NB4 (cell line): ENCODE data around the gene HSPBP1.

Experiments
- DNase-seq: peaks from one replicate; pipeline ENCODE4 v3.0.0; 2010; ENCODE audit warnings: low read depth
- H3K4me3 ChIP-seq: one replicate; pipeline ENCODE4 v1.5.1; 2011; ENCODE audit warnings: mild to moderate bottlenecking, low read depth, low read length, moderate library complexity
- MYC ChIP-seq: IDR thresholded peaks from 2 replicates; pipeline ENCODE4 v1.6.1; 2011; ENCODE audit warnings: low read depth, low read length
- POLR2A ChIP-seq: IDR thresholded peaks from 2 replicates; pipeline ENCODE4 v1.6.1; 2011; ENCODE audit warnings: mild to moderate bottlenecking; ENCODE audit not compliant: insufficient read length; ENCODE audit errors: extremely low read depth
- TF ChIP-seq, protein P1 (sequence below): IDR thresholded peaks from 2 replicates; pipeline ENCODE4 v1.6.1; 2011; ENCODE audit warnings: low read depth, low read length
- TF ChIP-seq, protein P2 (sequence below): IDR thresholded peaks from one replicate; pipeline ENCODE4 v1.5.1; 2012; ENCODE audit warnings: low read depth, low read length

The HSPBP1 gene

DNA sequence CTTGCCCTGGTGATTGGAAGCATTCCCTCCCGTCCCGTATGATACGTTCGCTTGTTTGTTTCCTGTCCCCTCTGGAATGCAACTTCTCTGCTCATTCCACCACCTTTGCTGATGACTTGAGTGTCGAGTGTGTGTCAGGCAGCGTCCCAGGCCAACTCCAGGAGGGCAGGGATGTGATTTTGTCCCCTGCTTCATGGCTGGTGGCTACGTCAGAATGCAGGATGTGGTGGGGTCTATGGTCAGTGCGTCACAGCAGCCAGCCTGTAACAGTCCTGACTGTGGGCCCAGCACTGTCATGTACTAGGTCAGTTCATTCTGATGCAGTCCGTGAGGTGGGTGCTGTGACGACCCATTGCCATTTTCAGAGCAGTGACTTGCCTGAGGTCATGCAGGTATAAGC lies 20.1 kb upstream of the HSPBP1 start:
- DNase-seq = no peak
- no peak overlapping the region for H3K4me3 ChIP-seq
- TF ChIP-seq, protein P1, sequence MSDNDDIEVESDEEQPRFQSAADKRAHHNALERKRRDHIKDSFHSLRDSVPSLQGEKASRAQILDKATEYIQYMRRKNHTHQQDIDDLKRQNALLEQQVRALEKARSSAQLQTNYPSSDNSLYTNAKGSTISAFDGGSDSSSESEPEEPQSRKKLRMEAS = no peak
- TF ChIP-seq, protein P2, sequence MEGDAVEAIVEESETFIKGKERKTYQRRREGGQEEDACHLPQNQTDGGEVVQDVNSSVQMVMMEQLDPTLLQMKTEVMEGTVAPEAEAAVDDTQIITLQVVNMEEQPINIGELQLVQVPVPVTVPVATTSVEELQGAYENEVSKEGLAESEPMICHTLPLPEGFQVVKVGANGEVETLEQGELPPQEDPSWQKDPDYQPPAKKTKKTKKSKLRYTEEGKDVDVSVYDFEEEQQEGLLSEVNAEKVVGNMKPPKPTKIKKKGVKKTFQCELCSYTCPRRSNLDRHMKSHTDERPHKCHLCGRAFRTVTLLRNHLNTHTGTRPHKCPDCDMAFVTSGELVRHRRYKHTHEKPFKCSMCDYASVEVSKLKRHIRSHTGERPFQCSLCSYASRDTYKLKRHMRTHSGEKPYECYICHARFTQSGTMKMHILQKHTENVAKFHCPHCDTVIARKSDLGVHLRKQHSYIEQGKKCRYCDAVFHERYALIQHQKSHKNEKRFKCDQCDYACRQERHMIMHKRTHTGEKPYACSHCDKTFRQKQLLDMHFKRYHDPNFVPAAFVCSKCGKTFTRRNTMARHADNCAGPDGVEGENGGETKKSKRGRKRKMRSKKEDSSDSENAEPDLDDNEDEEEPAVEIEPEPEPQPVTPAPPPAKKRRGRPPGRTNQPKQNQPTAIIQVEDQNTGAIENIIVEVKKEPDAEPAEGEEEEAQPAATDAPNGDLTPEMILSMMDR = no peak
- TF ChIP-seq POLR2A (no peak), MYC (no peak)

DNA sequence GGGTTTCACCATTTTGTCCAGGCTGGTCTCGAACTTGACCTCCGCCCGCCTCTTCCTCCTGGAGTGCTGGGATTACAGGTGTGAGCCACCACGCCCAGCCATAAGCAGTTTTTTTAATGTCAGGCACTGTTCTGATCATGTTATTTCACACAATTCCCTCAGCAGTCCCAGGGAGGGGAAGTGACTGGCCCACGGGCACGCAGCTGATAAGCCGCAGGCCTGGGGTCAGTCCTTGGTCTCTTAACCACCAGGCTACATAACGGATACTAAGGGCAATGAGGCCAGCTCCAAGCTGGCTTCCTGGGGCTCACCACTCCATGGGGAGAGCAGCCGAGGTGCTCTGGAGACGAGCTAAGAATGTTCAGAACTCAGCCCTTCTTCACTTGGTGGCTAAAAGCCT lies 17.4 kb upstream of the HSPBP1 start:
- no peak for DNase-seq
- H3K4me3 ChIP-seq = no peak overlapping the region
- TF ChIP-seq, protein P2 = no peak
- TF ChIP-seq MYC (no peak), POLR2A (no peak)
- TF ChIP-seq, protein P1 = no peak

DNA sequence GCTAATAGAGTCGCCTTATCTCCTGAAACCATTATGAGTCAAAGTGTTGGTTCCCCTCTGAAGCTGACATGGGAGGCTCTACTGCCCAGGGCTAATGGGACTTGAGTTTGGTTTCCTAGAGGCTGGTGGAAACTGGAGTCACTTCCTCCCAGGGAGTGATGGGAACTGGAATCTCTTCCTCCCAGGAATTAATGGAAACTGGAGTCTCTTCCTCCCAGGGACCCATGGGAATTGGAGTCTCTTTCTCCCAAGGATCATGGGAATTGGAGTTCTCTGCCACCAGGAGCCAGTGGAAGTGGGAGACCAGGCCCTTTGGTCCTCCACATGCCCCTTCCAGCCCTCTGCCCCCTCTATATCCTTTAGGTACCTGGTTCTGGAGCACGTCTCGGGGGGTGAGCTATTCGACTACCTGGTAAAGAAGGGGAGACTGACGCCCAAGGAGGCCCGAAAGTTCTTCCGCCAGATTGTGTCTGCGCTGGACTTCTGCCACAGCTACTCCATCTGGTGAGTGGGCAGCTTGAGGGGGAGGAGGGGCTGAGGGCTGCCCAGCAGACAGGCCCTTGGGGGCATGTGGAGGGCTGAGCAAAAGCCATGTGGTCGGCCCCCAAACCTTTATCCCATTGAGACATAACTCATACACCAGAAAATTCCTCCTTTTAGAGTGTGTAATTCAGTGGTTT lies 9.3 kb upstream of the HSPBP1 start:
- DNase-seq = no peak
- H3K4me3 ChIP-seq = no peak overlapping the region
- TF ChIP-seq POLR2A (no peak), MYC (no peak)
- TF ChIP-seq, protein P1 = no peak
- TF ChIP-seq, protein P2 = no peak

DNA sequence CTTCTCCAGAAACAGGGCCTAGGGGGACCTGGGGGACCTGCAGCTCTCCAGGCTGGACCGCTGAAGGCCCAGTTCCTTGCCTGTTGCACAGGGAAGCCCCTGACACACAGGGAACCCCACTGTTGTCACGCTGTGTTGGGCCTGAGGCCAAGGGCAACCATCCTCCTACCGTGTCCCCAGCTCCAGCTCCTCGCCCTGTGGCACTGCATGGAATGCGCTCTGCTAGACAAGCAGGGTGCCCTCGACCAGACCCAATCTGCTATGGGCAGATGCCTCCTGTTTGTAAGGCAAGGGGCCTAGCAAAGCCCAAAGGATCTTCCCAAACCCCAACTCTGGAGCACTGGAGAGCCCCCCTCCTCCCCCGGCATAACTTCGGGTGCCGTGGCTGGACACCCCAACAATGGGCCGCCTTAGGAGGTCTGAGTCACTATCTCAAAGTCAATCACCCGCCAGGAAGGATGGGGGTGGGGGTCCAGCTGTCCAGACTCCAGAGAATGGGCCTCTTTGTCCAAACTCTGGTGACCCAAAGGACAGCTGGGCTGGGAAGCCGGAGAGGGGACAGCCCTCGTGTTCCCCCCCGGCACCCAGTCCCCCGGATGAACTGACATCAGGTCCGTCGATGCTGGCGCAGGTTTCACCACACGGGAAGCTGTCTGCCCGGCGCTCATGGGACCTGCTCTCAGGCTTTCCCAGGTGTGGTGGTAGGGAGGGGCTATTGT lies 7.6 kb upstream of the HSPBP1 start:
- no peak overlapping the region for H3K4me3 ChIP-seq
- no peak for DNase-seq
- TF ChIP-seq, protein P1 = no peak
- no peak for TF ChIP-seq POLR2A
- TF ChIP-seq MYC = no peak
- TF ChIP-seq, protein P2 = no peak

DNA sequence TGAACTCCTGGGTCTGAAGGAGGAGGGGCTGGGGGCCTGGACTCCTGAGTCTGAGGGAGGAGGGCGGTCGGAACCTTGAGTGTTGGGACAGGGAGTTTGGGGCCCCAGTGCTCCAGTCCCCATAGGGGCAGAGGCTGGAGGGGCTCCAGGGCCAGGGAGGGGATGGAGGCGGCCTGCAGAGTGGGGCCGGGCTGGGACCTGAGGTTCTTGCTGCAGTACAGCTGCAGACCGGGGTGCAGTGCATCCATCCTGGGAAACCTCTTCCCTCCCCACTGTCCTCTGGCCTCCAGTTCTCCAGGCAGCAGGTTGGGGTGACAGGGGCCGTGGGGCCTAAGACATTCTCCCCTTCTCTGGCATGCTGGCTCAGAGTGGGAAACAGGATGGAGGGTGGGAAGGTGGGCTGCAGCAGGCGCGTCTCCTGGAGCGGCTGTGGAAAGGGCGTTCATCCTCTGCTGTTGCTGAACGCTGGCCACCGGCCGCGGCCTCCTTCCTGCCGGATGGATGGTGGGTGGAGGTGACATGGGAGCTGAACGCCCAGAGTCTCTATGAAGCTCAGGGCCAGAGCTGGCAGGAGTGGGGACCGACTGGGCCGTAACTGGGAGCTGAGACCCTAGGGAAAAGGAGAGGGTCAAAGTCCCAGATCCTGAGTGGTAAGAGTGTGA lies 5.5 kb upstream of the HSPBP1 start:
- H3K4me3 ChIP-seq = no peak overlapping the region
- no peak for DNase-seq
- TF ChIP-seq, protein P1 = no peak
- TF ChIP-seq, protein P2 = no peak
- TF ChIP-seq MYC (no peak), POLR2A (no peak)
